Subcutaneous adipose tissue (tissue), 4 donors: ENCODE data around the gene PXMP4. TPM values are rescaled to one million over a fixed set of nuclear protein-coding genes. Genes with fewer than 3 reads are reported as not detected.

ENCODE experiments used
- CTCF ChIP-seq: fragments of 450-650 bp; IDR thresholded peaks from one replicate; pipeline ENCODE4 v1.5.1; 2016; ENCODE audit warnings: low read depth, mild to moderate bottlenecking, control low read depth, antibody characterized with exemption, moderate library complexity
- total RNA-seq, 4 donors: library from RNA; depleted of rRNA; stranded (reverse); fragments of >200 nt; gene quantifications; one replicate each; pipeline ENCODE4 v1.1.0, GENCODE V29; 2016

PXMP4 gene
- total RNA-seq, 4 donors from 2014 or later = 2.0 to 7.0 (median 4.3) TPM

GRCh38 chr20:33676652-33677645 lies 43.2 kb downstream of the PXMP4 start:
- no peak for TF ChIP-seq CTCF

GRCh38 chr20:33676121-33676520 lies 44.0 kb downstream of the PXMP4 start:
- no peak for TF ChIP-seq CTCF

- no peak for TF ChIP-seq CTCF
Observed at GRCh38 chr20:33675136-33675959, 44.8 kb downstream of the PXMP4 start.

GRCh38 chr20:33674294-33675135 lies 45.6 kb downstream of the PXMP4 start, which contains the start of gene NECAB3:
NECAB3 (minus strand) TSS chr20:33674428; CDS start chr20:33674352, 76 bp downstream.
- no peak for TF ChIP-seq CTCF

- no peak for TF ChIP-seq CTCF
Observed at GRCh38 chr20:33673410-33674293, 46.5 kb downstream of the PXMP4 start.

GRCh38 chr20:33673114-33673409 lies 47.0 kb downstream of the PXMP4 start:
- no peak for TF ChIP-seq CTCF
